NCI-H345 treated with DMSO at 0.1 percent for 48 hours (cell line): Measurements from ENCODE around the gene CCL14.
"Not testable (repeated sequence)": the region's sequence is repeated elsewhere in the genome, so short reads cannot be mapped to it uniquely, and the experiment has no call there.

Experiments used
- DNase-seq: peaks from one replicate; lab custom pipeline; 2025; ENCODE audit not compliant: unreplicated experiment; lab: John Stamatoyannopoulos, UW

The CCL14 gene

GRCh38 chr17:35943537-35943936 is 43.0 kb downstream of the CCL14 start, which contains the start of gene LYZL6:
Gene LYZL6 (minus strand): TSS chr17:35943713. CDS start chr17:35939356, 4,357 bp downstream.
- DNase-seq, result no peak

DNA sequence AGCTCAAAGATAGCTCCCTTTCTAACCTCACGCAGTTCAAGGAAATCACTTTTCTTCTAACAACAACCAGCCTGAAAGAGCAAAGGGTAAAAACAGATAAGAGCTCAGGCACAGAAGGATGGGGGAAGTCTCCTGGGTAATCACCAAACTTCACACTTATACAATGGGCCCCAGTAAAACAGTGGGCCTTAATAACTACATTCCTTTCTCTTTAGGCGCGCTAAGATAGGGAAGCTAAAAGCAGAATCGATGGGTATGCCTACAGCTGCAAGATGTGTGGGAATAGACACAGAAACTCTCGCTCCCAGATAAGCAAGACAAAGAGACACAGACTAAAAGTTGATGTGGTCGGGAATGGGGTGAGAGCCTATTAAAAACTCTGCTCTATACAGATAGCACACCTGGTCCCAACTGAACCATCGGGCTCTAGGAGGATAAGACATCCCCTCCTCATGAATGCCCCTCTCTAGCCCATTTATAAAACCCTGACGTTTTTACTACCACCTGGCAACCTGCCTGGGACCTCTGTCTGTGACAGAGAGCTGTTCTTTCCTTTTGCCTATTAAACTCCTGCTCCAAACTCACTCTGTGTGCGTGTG is 43.8 kb downstream of the CCL14 start:
- DNase-seq, result no peak

GRCh38 chr17:35938492-35938891 is 48.0 kb downstream of the CCL14 start:
- DNase-seq, result not testable (repeated sequence)

- DNase-seq, result no peak
Observed at GRCh38 chr17:35936063-35936462, 50.5 kb downstream of the CCL14 start.

DNA sequence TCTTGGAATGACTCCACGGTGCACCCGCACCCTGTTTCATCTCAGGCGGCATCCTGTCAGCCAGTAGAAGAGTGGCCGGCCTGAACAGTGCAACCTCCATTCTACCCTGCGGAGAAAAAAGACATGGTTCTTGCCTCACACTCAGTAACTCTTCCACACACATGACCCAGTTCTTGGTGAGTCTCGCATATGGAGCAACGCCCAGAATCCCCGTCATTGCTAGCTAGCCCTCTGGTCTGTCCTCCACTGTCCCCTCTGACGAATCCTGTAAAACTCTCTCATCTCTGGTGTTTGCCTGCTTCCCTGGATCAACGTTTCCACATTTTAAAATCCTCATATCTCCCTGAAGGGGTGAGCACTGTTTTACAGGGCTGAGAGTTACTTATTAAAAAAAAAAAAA is 51.8 kb downstream of the CCL14 start:
- DNase-seq, result no peak
